BE2C (cell line): Measurements from ENCODE around the gene OR13G1.

Source experiments
- DNase-seq: peaks from one replicate; pipeline ENCODE4 v3.0.0-alpha.2; 2020
- H3K27me3 ChIP-seq: fragments of 250-450 bp; sonication (Bioruptor Pico); 2 replicates; pipeline ENCODE4 v1.5.1; 2020; ENCODE audit warnings: mild to moderate bottlenecking
- H3K36me3 ChIP-seq: fragments of 250-450 bp; sonication (Bioruptor Pico); 2 replicates; pipeline ENCODE4 v1.5.1; 2020; ENCODE audit warnings: mild to moderate bottlenecking
- H3K4me1 ChIP-seq: fragments of 250-450 bp; sonication (Bioruptor Pico); 2 replicates; pipeline ENCODE4 v1.5.1; 2020
- H3K4me3 ChIP-seq: 2 replicates; pipeline ENCODE4 v1.5.1; 2011; ENCODE audit warnings: low read depth, low read length
- H3K9me3 ChIP-seq: fragments of 250-450 bp; sonication (Bioruptor Pico); 2 replicates; pipeline ENCODE4 v1.5.1; 2020
- TF ChIP-seq, protein P1 (sequence below): IDR thresholded peaks from 2 replicates; pipeline ENCODE4 v1.5.1; 2012; ENCODE audit warnings: mild to moderate bottlenecking, low read depth, low read length

Gene OR13G1

GRCh38 chr1:247681288-247681897 lies 1.9 kb upstream of the OR13G1 start:
- peak; percentile 52 for DNase-seq
- Histone ChIP-seq H3K36me3 (no peaks in the 10 kb centered on the region), H3K4me1 (no peaks in the 10 kb centered on the region), H3K9me3 (no peaks in the 10 kb centered on the region), H3K27me3 (no peaks in the 10 kb centered on the region), H3K4me3 (no peak overlapping the region)
- TF ChIP-seq, protein P1, sequence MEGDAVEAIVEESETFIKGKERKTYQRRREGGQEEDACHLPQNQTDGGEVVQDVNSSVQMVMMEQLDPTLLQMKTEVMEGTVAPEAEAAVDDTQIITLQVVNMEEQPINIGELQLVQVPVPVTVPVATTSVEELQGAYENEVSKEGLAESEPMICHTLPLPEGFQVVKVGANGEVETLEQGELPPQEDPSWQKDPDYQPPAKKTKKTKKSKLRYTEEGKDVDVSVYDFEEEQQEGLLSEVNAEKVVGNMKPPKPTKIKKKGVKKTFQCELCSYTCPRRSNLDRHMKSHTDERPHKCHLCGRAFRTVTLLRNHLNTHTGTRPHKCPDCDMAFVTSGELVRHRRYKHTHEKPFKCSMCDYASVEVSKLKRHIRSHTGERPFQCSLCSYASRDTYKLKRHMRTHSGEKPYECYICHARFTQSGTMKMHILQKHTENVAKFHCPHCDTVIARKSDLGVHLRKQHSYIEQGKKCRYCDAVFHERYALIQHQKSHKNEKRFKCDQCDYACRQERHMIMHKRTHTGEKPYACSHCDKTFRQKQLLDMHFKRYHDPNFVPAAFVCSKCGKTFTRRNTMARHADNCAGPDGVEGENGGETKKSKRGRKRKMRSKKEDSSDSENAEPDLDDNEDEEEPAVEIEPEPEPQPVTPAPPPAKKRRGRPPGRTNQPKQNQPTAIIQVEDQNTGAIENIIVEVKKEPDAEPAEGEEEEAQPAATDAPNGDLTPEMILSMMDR, result peak; percentile 91

DNA sequence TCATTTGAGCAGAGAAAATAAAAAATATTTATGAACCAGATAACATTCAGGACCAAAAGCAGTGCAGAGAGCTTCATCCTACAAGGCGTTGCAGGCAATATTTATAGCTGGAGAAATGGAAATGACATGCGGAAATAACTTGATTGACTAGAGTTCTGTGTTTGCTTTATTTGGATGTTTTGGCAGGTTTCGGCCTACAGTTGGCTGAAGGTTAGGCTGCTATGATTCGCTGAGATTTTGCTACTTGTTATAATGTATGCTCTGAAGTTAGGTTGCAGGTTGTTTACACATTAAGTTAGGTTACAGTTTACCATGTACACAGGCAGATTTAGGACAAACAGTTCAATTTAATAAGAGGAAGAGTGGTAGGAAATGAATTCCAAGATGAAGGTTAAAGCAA lies 632 bp upstream of the OR13G1 start:
- Histone ChIP-seq H3K4me1 (no peaks in the 10 kb centered on the region), H3K36me3 (no peaks in the 10 kb centered on the region), H3K4me3 (no peak overlapping the region), H3K27me3 (no peaks in the 10 kb centered on the region), H3K9me3 (no peaks in the 10 kb centered on the region)
- TF ChIP-seq, protein P1, result no peak
- DNase-seq, result no peak

- TF ChIP-seq, protein P1, result no peak
- H3K4me3 ChIP-seq, result no peak overlapping the region
Measured at GRCh38 chr1:247669225-247669624, 10.3 kb downstream of the OR13G1 start.

GRCh38 chr1:247656221-247656875 lies 23.2 kb downstream of the OR13G1 start:
- no peak overlapping the region for H3K4me3 ChIP-seq
- H3K36me3 ChIP-seq, result no peaks in the 10 kb centered on the region
- H3K27me3 ChIP-seq, result no peaks in the 10 kb centered on the region
- no peaks in the 10 kb centered on the region for H3K9me3 ChIP-seq
- TF ChIP-seq, protein P1, result no peak
- no peaks in the 10 kb centered on the region for H3K4me1 ChIP-seq
- DNase-seq, result no peak

More at GRCh38 chr1:247669225-247669624, 10.3 kb downstream of the OR13G1 start:
- DNase-seq, result no peak
- no peaks in the 10 kb centered on the region; the same call in 1 of the 2 replicates for H3K9me3 ChIP-seq
- H3K4me1 ChIP-seq, result no peaks in the 10 kb centered on the region
- H3K36me3 ChIP-seq, result no peaks in the 10 kb centered on the region
- no peaks in the 10 kb centered on the region for H3K27me3 ChIP-seq

DNA sequence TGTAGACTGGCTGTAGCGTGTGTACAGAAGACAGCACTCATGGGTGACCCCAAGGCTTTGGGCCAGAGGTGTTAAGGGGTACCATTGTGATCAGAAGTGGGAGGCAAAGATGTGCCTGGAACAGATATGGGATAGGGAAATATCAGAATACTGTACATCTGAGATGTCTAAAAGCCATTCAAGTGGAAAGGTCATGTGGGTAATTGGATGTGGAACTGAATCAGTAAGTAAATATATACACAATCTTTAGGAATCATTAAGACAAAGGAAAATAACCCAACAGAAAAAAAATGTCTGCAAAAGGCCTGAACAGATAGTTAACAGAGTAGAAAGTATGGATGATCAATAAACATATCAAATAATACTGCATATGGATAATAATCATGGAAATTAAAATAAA lies 26.5 kb downstream of the OR13G1 start:
- Histone ChIP-seq H3K4me1 (no peaks in the 10 kb centered on the region), H3K9me3 (no peaks in the 10 kb centered on the region), H3K27me3 (no peaks in the 10 kb centered on the region), H3K36me3 (no peaks in the 10 kb centered on the region), H3K4me3 (no peak overlapping the region)
- no peak for DNase-seq
- TF ChIP-seq, protein P1, result no peak

DNA sequence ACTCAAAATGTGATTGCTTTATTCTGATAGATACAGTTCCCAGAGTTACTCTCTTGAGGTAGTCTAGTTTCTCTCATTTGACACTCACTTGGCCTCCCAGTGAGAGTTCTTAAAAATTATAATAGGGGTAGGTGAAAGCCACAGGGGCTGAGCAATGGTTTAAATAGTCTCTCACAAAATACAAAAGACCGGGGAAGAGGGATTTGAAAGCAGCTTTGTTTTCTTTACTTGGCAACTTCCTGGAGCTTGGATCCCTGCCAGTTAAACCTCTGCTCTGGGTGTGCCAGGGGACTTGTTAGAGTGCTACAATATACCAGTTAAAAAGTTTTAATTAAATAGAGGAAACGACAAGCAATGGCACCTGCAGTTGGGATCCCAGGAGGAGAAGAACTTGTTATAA lies 31.7 kb downstream of the OR13G1 start:
- H3K27me3 ChIP-seq, result no peaks in the 10 kb centered on the region
- TF ChIP-seq, protein P1, result no peak
- no peaks in the 10 kb centered on the region for H3K36me3 ChIP-seq
- no peaks in the 10 kb centered on the region for H3K4me1 ChIP-seq
- H3K9me3 ChIP-seq, result no peaks in the 10 kb centered on the region
- no peak overlapping the region for H3K4me3 ChIP-seq
- DNase-seq, result no peak
